ENCODE measurements around the gene TNS3. TPM values are rescaled to one million over a fixed set of nuclear protein-coding genes. Genes with fewer than 3 reads are reported as not detected.

Gene TNS3
- total RNA-seq, 4 donors from 2014 or later, result 34.6 to 52.5 (median 48.6) TPM

DNA sequence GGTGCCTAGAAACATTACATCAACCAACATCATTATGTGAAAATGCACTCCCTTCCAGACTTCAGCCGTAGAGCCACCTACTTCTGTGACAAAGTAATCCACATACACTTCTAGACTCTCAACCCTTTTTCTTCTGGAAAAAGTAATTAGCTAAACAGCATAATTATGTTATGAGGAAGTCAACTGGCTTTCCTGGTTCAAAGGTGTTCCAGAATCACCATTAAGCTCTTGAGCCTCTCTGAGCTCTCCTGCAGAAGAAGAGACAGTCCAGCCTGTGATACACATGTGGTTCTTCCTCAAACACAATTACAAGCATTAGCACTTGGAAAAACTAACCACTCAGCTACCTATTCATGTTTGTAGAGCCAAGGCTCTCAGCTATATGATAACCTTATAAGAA is 52.5 kb downstream of the TNS3 start:
- no peak for DNase-seq (ENCODE audit: extremely low spot score)
- intact Hi-C loops (cut with DNase I), result no loop called here
- no peak overlapping the region for H3K27ac ChIP-seq (replicated peaks in 1 of 4)
- 95% methylated on average over 1 of the region's 1 CpG for WGBS
- peaks cover 0 to 4% (median 0%) of the 10 kb centered on the region in 4 donors for H3K4me1 ChIP-seq
- H3K9me3 ChIP-seq, result no peaks in the 10 kb centered on the region
- peaks cover 4 to 35% (median 16%) of the 10 kb centered on the region in 4 donors for H3K36me3 ChIP-seq
- no peaks in the 10 kb centered on the region for H3K27me3 ChIP-seq
- no peak overlapping the region for H3K4me3 ChIP-seq
- TF ChIP-seq POLR2AphosphoS5 (IDR thresholded peaks at IDR 0.05) (no peak), CTCF (IDR thresholded peaks at IDR 0.05) (no peak), EP300 (IDR thresholded peaks at IDR 0.05) (no peak), POLR2A (IDR thresholded peaks at IDR 0.05; ENCODE audit: low read depth) (no peak)

DNA sequence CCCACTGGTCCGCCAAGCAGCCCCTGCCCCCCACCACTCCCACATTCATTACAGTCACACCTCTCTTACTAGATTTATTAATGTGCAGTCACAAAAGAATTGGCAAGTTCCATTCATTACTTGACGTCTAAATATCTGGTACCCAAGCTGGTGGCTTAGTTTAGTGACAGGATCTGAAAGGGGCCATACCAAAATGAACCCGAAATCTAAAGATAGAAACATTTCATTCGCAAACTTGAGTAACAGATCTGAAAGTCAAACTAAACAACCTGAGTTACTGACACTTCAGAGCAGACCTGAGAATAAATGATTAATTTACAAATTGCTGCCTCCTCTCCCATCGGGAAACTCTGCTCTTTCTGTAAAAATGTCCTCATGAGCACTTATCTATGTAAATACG is 53.4 kb downstream of the TNS3 start:
- no peak overlapping the region for H3K4me3 ChIP-seq
- 97% methylated on average over 6 of the region's 6 CpGs for WGBS
- no peak overlapping the region for H3K27ac ChIP-seq (replicated peaks in 1 of 4)
- intact Hi-C loops (cut with DNase I), result no loop called here
- peaks cover 4 to 35% (median 16%) of the 10 kb centered on the region in 4 donors for H3K36me3 ChIP-seq
- peaks cover 0 to 4% (median 0%) of the 10 kb centered on the region in 4 donors for H3K4me1 ChIP-seq
- no peak for TF ChIP-seq CTCF (IDR thresholded peaks at IDR 0.05)
- TF ChIP-seq POLR2A (IDR thresholded peaks at IDR 0.05; ENCODE audit: low read depth), result no peak
- TF ChIP-seq EP300 (IDR thresholded peaks at IDR 0.05), result no peak
- no peak for DNase-seq (ENCODE audit: extremely low spot score)
- H3K27me3 ChIP-seq, result no peaks in the 10 kb centered on the region
- H3K9me3 ChIP-seq, result no peaks in the 10 kb centered on the region

DNA sequence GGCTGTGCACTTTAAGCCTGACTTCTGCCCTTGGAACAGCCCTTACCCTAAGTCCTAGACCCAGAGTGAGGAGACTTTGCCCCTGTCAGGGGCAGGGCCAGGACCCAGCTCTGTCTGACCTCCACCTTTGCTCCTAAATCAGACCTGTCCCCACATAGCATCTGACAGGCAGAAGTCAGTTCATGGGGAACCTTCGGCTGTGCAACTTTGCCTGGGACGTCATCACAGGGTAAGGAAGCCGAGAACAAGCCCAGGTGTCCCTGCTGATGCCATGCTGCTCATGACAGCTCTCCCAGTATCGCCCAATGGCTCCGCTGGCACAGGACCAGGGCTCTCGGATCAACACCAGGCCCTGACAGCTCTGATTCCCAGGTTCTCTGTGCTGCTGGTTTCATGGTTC is 55.4 kb downstream of the TNS3 start:
- WGBS, result 87% methylated on average over 4 of the region's 6 CpGs

DNA sequence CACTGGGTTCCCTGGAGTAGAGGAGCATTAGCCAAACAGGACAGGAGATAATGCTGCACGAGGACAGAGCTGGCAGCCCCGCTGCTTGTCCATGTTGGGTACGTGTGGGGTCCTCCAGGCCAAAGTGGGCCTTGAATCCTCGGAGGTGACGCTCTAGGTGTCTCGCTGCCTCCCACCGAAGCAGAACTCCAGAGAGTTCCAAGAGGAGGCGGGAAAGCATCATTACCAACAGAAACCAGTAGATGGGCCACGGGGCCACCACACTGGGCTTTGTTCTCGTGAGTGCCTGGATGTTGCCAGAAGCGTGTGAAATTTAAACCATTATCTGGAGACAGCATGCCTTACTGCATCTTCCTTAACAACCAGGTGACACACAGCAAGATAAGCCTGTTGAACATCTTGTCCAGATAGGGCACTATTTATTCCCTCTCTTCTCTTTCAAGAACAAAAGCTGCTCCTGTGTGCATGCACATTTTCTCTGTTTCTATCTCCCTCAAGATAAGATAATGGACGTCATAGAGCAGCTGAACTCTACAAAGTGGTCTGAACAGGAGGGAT is 56.8 kb downstream of the TNS3 start:
- intact Hi-C loops (cut with DNase I), result no loop called here
- no peaks in the 10 kb centered on the region for H3K9me3 ChIP-seq
- H3K36me3 ChIP-seq, result peaks cover 4 to 35% (median 16%) of the 10 kb centered on the region in 4 donors
- H3K27ac ChIP-seq (replicated peaks in 1 of 4), result no peak overlapping the region
- TF ChIP-seq POLR2A (IDR thresholded peaks at IDR 0.05; ENCODE audit: low read depth) (no peak), EP300 (IDR thresholded peaks at IDR 0.05) (no peak), POLR2AphosphoS5 (IDR thresholded peaks at IDR 0.05) (no peak), CTCF (IDR thresholded peaks at IDR 0.05) (no peak)
- H3K27me3 ChIP-seq, result no peaks in the 10 kb centered on the region
- no peak overlapping the region for H3K4me3 ChIP-seq
- no peak for DNase-seq (ENCODE audit: extremely low spot score)
- peaks cover 5 to 13% (median 12%) of the 10 kb centered on the region in 4 donors for H3K4me1 ChIP-seq
- WGBS, result 90% methylated on average over 4 of the region's 12 CpGs

More for the DNA sequence above, 55.4 kb downstream of the TNS3 start:
- Histone ChIP-seq H3K27ac (replicated peaks in 1 of 4) (no peak overlapping the region), H3K4me1 (peaks cover 0 to under 1% (median 0%) of the 10 kb centered on the region in 4 donors), H3K4me3 (no peak overlapping the region), H3K36me3 (peaks cover 4 to 35% (median 16%) of the 10 kb centered on the region in 4 donors), H3K27me3 (no peaks in the 10 kb centered on the region), H3K9me3 (no peaks in the 10 kb centered on the region)
- intact Hi-C loops (cut with DNase I), result no loop called here
- TF ChIP-seq EP300 (IDR thresholded peaks at IDR 0.05) (no peak), POLR2AphosphoS5 (IDR thresholded peaks at IDR 0.05) (no peak), CTCF (IDR thresholded peaks at IDR 0.05) (no peak), POLR2A (IDR thresholded peaks at IDR 0.05; ENCODE audit: low read depth) (no peak)
- DNase-seq (ENCODE audit: extremely low spot score), result no peak

GRCh38 chr7:47523401-47523800 is 58.5 kb downstream of the TNS3 start:
- TF ChIP-seq POLR2A (IDR thresholded peaks at IDR 0.05; ENCODE audit: low read depth) (no peak), EP300 (IDR thresholded peaks at IDR 0.05) (no peak), POLR2AphosphoS5 (IDR thresholded peaks at IDR 0.05) (no peak), CTCF (IDR thresholded peaks at IDR 0.05) (no peak)
- no peaks in the 10 kb centered on the region for H3K9me3 ChIP-seq
- H3K27ac ChIP-seq (replicated peaks in 1 of 4), result no peak overlapping the region
- WGBS, result 86% methylated on average over 5 of the region's 5 CpGs
- H3K36me3 ChIP-seq, result peaks cover 4 to 34% (median 15%) of the 10 kb centered on the region in 4 donors
- peaks cover 5 to 30% (median 23%) of the 10 kb centered on the region in 4 donors for H3K4me1 ChIP-seq
- intact Hi-C loops (cut with DNase I), result no loop called here
- H3K27me3 ChIP-seq, result no peaks in the 10 kb centered on the region
- no peak overlapping the region for H3K4me3 ChIP-seq
- DNase-seq (ENCODE audit: extremely low spot score), result no peak
